HG03521 (cell line): ENCODE measurements around the gene ABHD16A.

Experiments used
- ATAC-seq: cut with Tn5 transposase; IDR thresholded peaks from one replicate; pipeline ENCODE4 v1.9.1; 2021; ENCODE audit warnings: mild to moderate bottlenecking, moderate library complexity; ENCODE audit not compliant: unreplicated experiment

Gene ABHD16A

DNA sequence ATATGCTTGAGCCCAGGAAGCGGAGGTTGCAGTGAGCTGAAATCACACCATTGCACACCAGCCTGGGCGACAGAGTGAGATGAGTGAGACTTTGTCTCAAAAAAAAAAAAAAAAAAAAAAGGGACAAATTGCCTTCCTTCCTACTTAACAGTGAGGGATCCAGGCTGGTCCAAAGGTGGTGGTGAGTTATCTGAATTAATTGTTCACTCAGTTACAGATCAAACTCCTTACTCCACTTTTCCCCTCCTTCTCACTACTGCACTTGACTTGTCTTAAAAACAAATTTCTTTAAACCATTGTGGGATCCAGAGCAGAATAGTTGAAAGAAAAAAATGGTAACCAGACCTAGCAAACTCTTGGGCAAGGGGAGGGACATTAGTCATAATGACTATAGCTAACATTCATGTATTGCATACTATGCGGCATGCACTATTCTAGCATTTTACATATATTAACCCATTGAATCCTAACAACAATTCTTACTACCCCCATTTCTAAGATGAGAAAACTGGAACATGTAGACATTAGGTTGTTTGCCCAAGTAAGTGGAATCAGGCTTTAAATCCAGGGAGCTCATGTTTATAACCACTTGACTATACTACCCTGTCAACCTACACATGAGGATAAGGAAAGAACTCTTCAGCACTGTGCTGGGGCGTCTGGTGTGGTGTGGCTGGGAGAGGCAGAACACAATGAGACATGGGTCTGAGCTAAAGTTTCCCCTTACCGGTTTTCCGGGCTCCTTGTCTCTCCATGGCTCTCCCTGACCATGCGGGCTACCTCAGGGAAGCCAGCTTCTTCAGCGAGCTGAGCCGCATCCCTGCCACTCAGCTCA is 39.8 kb downstream of the ABHD16A start:
- no peak for ATAC-seq

DNA sequence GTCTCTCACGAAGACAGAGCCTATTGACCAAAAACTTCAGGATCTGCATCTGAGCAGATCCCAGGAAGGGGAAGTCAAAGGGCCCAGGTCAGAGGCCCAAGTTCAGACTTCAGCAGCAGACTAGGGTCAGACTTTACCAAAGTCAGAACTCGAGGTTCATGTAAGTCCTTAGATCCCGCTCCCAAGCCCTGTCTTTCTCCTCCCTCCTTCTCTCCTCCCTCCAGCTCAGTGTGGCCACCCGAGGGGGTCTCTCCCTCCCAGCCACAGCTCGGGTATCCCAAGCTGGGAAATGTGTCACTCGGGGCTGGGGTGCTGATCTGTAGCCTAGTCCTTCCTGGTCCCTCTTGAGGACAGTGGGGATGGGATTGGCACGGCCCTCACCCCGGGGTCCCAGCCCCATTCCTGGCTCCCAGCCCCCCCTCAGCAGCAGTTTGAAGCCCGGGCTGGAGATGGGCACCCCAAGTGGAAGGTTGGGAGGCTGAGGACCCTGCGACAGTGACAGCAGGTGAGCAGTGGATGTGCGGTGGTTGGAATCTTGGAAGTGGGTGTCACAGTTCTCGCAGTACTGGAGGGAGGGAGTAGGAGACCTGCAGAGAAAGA is 40.9 kb downstream of the ABHD16A start:
- no peak for ATAC-seq

- no peak for ATAC-seq
Measured at GRCh38 chr6:31661262-31662123, 41.6 kb downstream of the ABHD16A start.

- ATAC-seq, result peak; percentile 38
Measured at GRCh38 chr6:31660381-31661261, 42.5 kb downstream of the ABHD16A start, which contains the start of gene C6orf47. C6orf47 (minus strand) TSS chr6:31660778; CDS start chr6:31659947, 831 bp downstream.

DNA sequence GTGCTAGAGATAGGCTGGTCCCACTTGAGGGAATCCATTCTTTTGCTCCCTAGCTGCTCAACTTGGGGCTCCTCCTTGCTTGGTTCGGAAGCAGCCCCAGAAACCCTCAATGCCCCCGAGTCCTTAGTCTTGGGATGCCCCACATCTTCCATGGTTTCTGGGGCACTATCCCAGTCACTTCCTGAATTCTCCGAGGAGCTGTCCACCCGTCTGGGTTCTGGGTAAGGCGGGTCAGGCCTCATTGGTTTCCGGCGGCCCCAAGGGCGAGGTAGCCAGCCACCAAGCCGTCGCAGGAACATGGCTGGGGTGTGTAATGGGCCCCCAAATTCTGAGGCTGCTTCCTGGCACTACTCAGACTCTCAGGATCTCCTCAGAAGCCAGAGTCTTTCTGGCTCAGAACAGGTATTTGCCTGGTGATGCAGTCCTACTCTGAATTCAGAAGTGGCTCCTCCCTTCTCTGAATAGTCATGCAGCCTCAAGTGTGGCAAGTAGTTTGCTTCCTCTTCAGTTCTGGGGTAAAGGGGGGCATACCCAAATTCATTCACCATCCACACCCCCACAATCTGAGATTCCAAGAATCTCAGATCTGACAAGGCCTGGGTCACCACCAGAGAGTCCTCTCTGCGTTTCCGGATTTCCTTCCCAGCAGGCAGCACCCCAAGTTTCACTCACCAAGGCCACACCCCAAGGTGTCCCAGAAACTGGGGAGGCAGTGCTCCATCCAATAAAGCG is 43.3 kb downstream of the ABHD16A start:
- ATAC-seq, result no peak

GRCh38 chr6:31658983-31659648 is 44.0 kb downstream of the ABHD16A start:
- ATAC-seq, result no peak

- no peak for ATAC-seq
Measured at GRCh38 chr6:31658158-31658688, 44.9 kb downstream of the ABHD16A start.

- no peak for ATAC-seq
Measured at GRCh38 chr6:31657406-31658157, 45.5 kb downstream of the ABHD16A start.

- no peak for ATAC-seq
Measured at GRCh38 chr6:31655349-31656237, 47.5 kb downstream of the ABHD16A start, which contains the start of gene APOM. APOM (plus strand) TSS chr6:31655894; CDS start chr6:31655967, 73 bp downstream.

GRCh38 chr6:31654574-31655348 is 48.4 kb downstream of the ABHD16A start:
- ATAC-seq, result no peak

DNA sequence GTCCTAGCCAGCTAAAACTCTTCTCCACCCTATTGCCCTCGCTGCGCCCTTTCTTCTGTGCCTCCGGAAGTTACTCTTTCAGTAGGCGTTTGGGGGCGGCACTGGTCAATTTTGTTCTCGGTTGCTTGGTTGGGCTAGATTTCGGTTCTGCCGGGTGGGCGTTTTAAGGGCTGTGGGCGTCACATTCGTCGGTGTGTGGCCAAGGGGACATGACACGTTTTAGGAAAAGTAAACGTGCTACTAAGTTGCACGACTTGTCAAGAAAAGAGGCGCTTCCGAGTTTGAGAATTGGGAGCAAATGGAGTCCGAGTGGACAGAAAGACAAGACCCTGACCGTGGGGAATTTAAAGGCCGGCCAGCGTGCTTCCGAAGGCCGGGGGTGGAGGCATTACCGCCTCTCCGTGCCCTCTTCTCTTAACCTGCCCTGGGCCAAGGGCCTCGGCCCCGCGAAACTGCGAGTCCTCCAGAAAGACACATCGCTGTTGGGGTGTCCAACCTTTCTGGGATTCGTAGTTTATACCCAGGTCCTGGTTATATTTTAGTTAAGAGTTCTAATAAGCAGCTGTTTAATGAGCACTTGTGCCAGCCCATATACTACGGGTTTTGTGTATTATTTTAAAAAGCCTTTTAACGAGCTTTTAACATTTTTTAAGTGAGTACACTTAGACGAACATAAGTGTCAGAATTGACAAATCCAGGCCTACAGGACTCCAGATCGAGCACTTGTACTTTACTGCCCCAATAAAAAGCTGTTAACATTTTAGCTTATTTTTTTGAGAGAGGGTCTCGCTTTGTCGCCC is 50.0 kb downstream of the ABHD16A start:
- peak; percentile 51 for ATAC-seq

- peak; percentile 8 for ATAC-seq
Measured at GRCh38 chr6:31651602-31652191, 51.4 kb downstream of the ABHD16A start.

DNA sequence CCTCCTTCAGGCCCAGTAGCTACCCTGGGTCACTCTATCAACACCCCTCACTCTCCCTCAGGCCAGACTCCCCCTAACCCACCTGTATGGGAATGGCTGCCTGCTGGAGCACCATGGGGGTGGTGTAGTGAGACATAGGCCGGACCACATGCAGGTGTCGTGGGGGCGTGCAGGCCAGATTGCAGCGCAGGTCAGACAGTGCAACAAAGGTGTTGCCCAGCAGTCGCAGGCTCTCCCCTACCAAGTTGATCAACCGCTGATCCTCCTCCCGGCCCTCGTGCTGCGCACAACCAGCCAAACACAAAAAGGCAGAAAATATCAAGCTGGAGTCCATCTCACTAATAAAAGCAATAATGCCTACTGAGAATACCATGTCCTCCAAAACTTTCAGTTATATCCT is 57.8 kb downstream of the ABHD16A start:
- no peak for ATAC-seq

DNA sequence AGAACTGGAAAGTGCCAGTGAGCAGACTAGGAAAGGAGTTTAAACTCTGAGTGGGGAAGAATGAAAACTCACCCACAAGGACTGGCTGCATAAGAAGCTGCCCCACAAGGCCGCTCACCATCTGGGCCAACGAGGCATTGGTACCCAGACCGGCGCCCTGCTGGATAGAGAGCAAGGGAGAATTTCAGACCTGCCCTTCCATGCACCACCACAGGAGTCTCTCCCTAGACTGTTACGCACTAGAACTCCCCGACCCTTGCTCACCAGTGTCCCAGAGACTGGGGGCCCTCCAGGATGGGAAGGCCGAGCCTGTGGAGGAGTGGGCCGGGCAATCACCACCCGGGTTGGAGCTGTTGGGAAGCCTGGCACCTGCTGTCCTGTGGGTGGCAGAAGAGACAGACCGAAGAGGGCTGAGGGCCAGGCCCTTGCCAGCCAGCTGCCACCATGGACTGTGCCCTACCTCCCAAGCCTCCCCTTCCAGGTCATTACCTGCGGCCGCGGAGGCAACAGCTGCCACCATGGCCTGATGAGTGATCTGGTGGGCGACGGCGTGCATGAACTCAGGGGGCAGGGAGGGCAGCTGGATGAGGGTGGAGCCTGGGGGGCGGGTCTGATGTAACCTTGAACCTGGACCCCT is 59.2 kb downstream of the ABHD16A start:
- ATAC-seq, result no peak
